GM23248 (cell line): ENCODE data around the gene MAN1A1. TPM values are rescaled to one million over a fixed set of nuclear protein-coding genes. Genes with fewer than 3 reads are reported as not detected.

Source experiments
- DNase-seq: peaks from one replicate; pipeline ENCODE4 v3.0.0-alpha.2; 2015
- H2AFZ ChIP-seq: fragments of 200-600 bp; sonication (generic); 2 replicates; pipeline ENCODE4 v1.6.1; 2016; ENCODE audit warnings: antibody characterized with exemption
- H3F3A ChIP-seq: fragments of 200-600 bp; sonication (generic); 2 replicates; pipeline ENCODE4 v1.6.1; 2016; ENCODE audit warnings: mild to moderate bottlenecking, antibody characterized with exemption, mixed run types; ENCODE audit not compliant: insufficient read depth
- H3K27ac ChIP-seq: fragments of 200-600 bp; sonication (generic); 2 replicates; pipeline ENCODE4 v1.5.1; 2016; ENCODE audit warnings: mild to moderate bottlenecking
- H3K27me3 ChIP-seq: fragments of 200-600 bp; sonication (generic); replicated peaks from 2 replicates; pipeline ENCODE4 v1.6.1; 2016; ENCODE audit warnings: mild to moderate bottlenecking; ENCODE audit not compliant: insufficient read depth
- H3K36me3 ChIP-seq: fragments of 200-600 bp; sonication (generic); 2 replicates; pipeline ENCODE4 v1.6.1; 2016; ENCODE audit warnings: low read depth, mild to moderate bottlenecking
- H3K4me1 ChIP-seq: fragments of 200-600 bp; sonication (generic); 2 replicates; pipeline ENCODE4 v1.6.1; 2016; ENCODE audit warnings: mild to moderate bottlenecking; ENCODE audit not compliant: insufficient read depth
- H3K4me2 ChIP-seq: fragments of 200-600 bp; sonication (generic); one replicate; pipeline ENCODE4 v1.6.1; 2016; ENCODE audit warnings: mild to moderate bottlenecking; ENCODE audit not compliant: unreplicated experiment
- H3K4me3 ChIP-seq: fragments of 200-600 bp; sonication (generic); 2 replicates; pipeline ENCODE4 v1.5.1; 2016; ENCODE audit warnings: mild to moderate bottlenecking
- H3K79me2 ChIP-seq: fragments of 200-600 bp; sonication (generic); 2 replicates; pipeline ENCODE4 v1.6.1; 2016; ENCODE audit warnings: mild to moderate bottlenecking; ENCODE audit not compliant: insufficient read depth
- H3K9ac ChIP-seq: fragments of 200-600 bp; sonication (generic); 2 replicates; pipeline ENCODE4 v1.6.1; 2016; ENCODE audit warnings: mild to moderate bottlenecking
- H3K9me2 ChIP-seq: fragments of 200-600 bp; sonication (generic); 2 replicates; pipeline ENCODE4 v1.6.1; 2016; ENCODE audit warnings: mixed run types, mild to moderate bottlenecking, moderate library complexity; ENCODE audit not compliant: insufficient read depth
- H3K9me3 ChIP-seq: fragments of 200-600 bp; sonication (generic); one replicate; pipeline ENCODE4 v1.6.1; 2017; ENCODE audit warnings: low read depth
- H4K20me1 ChIP-seq: fragments of 200-600 bp; sonication (generic); 2 replicates; pipeline ENCODE4 v1.6.0; 2016; ENCODE audit not compliant: insufficient read depth
- EZH2 ChIP-seq: fragments of 200-600 bp; sonication (generic); IDR thresholded peaks from 2 replicates; pipeline ENCODE4 v1.6.1; 2018; ENCODE audit warnings: antibody characterized with exemption, mild to moderate bottlenecking; ENCODE audit not compliant: insufficient read depth, poor library complexity, severe bottlenecking
- EZH2phosphoT487 ChIP-seq: fragments of 200-600 bp; sonication (generic); IDR thresholded peaks from 2 replicates; pipeline ENCODE4 v1.6.1; 2018; ENCODE audit warnings: antibody characterized with exemption, moderate library complexity, mild to moderate bottlenecking, low read depth; ENCODE audit not compliant: insufficient read depth
- WGBS, 2 experiments: methylation state at CpG; one replicate each; pipeline ENCODE4 v1.1.6; 2015 to 2017; ENCODE audit warnings: low lambda C conversion rate in 2 of 2, low coverage in 1 of 2; ENCODE audit errors: missing lambda C conversion rate in 2 of 2; 5-methylcytosine and 5-hydroxymethylcytosine counted together
- in situ Hi-C: fragments of 300-500 bp; cut with MboI; formaldehyde crosslinking; loops from 2 replicates; pipeline ENCODE4 v1.15.0; 2020
- polyA plus RNA-seq: library from polyadenylated mRNA; unstranded; fragments of >200 nt; fragmentation: Nextera tagmentation; extraction: Ambion mirVana; gene quantifications from 2 replicates; pipeline ENCODE4 v1.2.1, GENCODE V29; 2016
- total RNA-seq: library from RNA; depleted of rRNA; stranded (reverse); fragments of >200 nt; shearing (Covaris generic); gene quantifications from 2 replicates; pipeline ENCODE4 v1.2.3, GENCODE V29; 2014

MAN1A1 gene
- total and polyA plus RNA-seq, 2 experiments from 2014 or later: 9.8 to 33.4 TPM

DNA sequence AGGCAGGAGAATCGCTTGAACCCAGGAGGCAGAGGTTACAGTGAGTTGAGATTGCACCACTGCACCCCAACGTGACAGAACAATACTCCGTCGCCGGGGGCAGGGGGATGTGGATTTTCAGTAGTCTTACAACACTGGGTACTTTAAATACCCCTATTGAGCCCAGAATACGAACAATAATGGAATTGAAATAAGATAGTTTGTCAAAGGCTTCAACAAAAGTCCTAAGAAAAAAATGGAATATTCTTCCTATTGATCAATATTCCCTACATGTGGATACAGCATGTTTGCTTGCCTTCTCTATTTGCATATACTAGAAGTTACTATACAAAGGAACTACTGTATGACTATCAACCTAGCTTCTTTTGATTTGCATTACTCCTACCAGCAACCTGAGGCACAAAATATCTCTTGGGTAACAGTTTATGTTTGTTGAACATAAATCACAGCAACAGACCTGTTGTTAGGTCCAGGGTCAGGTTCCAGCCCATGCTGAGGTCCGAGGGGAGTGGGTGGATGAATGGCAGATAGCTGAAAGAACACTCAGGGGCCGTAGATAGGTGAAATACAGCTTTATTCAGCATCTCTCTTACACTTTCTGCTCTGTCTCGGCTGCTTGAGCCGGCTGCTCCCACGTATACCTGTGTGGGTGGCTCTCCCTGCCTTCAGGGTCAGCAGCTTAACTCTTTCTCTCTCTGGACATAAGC is 23.8 kb downstream of the MAN1A1 start:
- Histone ChIP-seq H3K79me2 (peaks cover 3% of the 10 kb centered on the region; the same call in 1 of the 2 replicates), H3K27me3 (no peaks in the 10 kb centered on the region), H3K9ac (no peak overlapping the region), H3K4me2 (no peak overlapping the region), H4K20me1 (no peaks in the 10 kb centered on the region), H3K27ac (no peak overlapping the region), H3K4me3 (no peak overlapping the region), H3K36me3 (no peaks in the 10 kb centered on the region), H3F3A (no peaks in the 10 kb centered on the region), H3K9me3 (no peaks in the 10 kb centered on the region), H3K4me1 (peaks cover 4% of the 10 kb centered on the region; the same call in 1 of the 2 replicates), H2AFZ (no peak overlapping the region), H3K9me2 (no peaks in the 10 kb centered on the region)
- no peak for TF ChIP-seq EZH2
- TF ChIP-seq EZH2phosphoT487: no peak
- in situ Hi-C loops: no loop called here
- DNase-seq: no peak
- 92 to 94% methylated on average over 11 of the region's 11 CpGs for WGBS, 2 experiments

DNA sequence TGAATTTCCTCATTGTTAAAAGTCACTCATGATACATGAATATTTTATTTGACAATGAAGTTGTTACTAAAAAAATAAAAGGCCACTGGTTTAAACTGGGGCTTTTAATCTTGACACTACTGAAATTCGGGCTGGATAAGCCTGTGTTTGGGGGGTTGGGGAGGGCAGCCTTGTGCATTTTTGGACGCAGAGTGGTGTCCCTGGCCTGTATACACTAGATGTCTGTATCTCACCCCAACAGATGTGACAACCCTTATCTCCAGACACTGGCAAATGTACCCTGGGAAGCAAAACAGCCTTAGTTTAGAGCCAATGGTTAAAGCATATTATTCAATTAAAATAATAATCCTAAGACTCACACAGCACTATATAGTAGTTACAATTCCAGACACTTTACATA is 24.8 kb downstream of the MAN1A1 start:
- Histone ChIP-seq H2AFZ (no peak overlapping the region), H3K4me2 (no peak overlapping the region), H3K9me2 (no peaks in the 10 kb centered on the region), H3K9me3 (no peaks in the 10 kb centered on the region), H3K36me3 (no peaks in the 10 kb centered on the region), H3K4me1 (peaks cover 4% of the 10 kb centered on the region; the same call in 1 of the 2 replicates), H3F3A (no peaks in the 10 kb centered on the region), H3K4me3 (no peak overlapping the region), H3K79me2 (peaks cover 5% of the 10 kb centered on the region; the same call in 1 of the 2 replicates), H4K20me1 (no peaks in the 10 kb centered on the region), H3K27ac (no peak overlapping the region), H3K9ac (no peak overlapping the region), H3K27me3 (no peaks in the 10 kb centered on the region)
- in situ Hi-C loops: no loop called here
- WGBS, 2 experiments: 77 to 96% methylated on average over 2 of the region's 2 CpGs
- no peak for DNase-seq
- no peak for TF ChIP-seq EZH2phosphoT487
- TF ChIP-seq EZH2: no peak

GRCh38 chr6:119323931-119324330 is 25.6 kb downstream of the MAN1A1 start:
- H3K9ac ChIP-seq: no peak overlapping the region
- whole genome bisulfite sequencing, 2 experiments: 81 to 92% methylated on average over 1 of the region's 1 CpG
- in situ Hi-C loops: no loop called here
- DNase-seq: no peak
- no peak overlapping the region for H3K4me2 ChIP-seq
- no peaks in the 10 kb centered on the region for H3K9me2 ChIP-seq
- no peak overlapping the region for H3K27ac ChIP-seq
- no peak overlapping the region for H3K4me3 ChIP-seq
- no peaks in the 10 kb centered on the region for H3K27me3 ChIP-seq
- no peaks in the 10 kb centered on the region for H3K9me3 ChIP-seq
- peaks cover 5% of the 10 kb centered on the region; the same call in 1 of the 2 replicates for H3K79me2 ChIP-seq
- no peaks in the 10 kb centered on the region for H3F3A ChIP-seq
- H3K36me3 ChIP-seq: no peaks in the 10 kb centered on the region
- H3K4me1 ChIP-seq: peaks cover 4% of the 10 kb centered on the region; the same call in 1 of the 2 replicates
- no peak for TF ChIP-seq EZH2
- no peaks in the 10 kb centered on the region for H4K20me1 ChIP-seq
- H2AFZ ChIP-seq: no peak overlapping the region

- H3K27me3 ChIP-seq: no peaks in the 10 kb centered on the region
- H3K79me2 ChIP-seq: peaks cover 5% of the 10 kb centered on the region; the same call in 1 of the 2 replicates
- no peak for TF ChIP-seq EZH2phosphoT487
- TF ChIP-seq EZH2: no peak
These were observed 26.1 kb downstream of the MAN1A1 start for GRCh38 chr6:119323478-119323877.

More at GRCh38 chr6:119323478-119323877, 26.1 kb downstream of the MAN1A1 start:
- no peaks in the 10 kb centered on the region for H3K9me3 ChIP-seq
- H3K4me1 ChIP-seq: peaks cover 4% of the 10 kb centered on the region; the same call in 1 of the 2 replicates
- in situ Hi-C loops: no loop called here
- no peak overlapping the region for H3K4me2 ChIP-seq
- H3K9me2 ChIP-seq: peaks cover 3% of the 10 kb centered on the region; the same call in 1 of the 2 replicates
- no peak for DNase-seq
- H3K4me3 ChIP-seq: no peak overlapping the region
- no peaks in the 10 kb centered on the region for H3F3A ChIP-seq
- H3K36me3 ChIP-seq: no peaks in the 10 kb centered on the region
- no peaks in the 10 kb centered on the region for H4K20me1 ChIP-seq
- no peak overlapping the region for H2AFZ ChIP-seq
- 93 to 97% methylated on average over 2 of the region's 2 CpGs for WGBS, 2 experiments
- H3K9ac ChIP-seq: no peak overlapping the region
- no peak overlapping the region for H3K27ac ChIP-seq
